HepG2 (cell line): ENCODE measurements around the gene MATK. TPM values are rescaled to one million over a fixed set of nuclear protein-coding genes. Genes with fewer than 3 reads are reported as not detected.

Source experiments
- ATAC-seq: fragments of 200-7000 bp; cut with Tn5 transposase; 3 replicates; pipeline ENCODE4 v1.9.1; 2020; ENCODE audit warnings: mild to moderate bottlenecking, moderate library complexity
- BruUV-seq: library from RNA; stranded (reverse); fragments of 400-500 nt; replicated peaks from 2 replicates; lab custom pipeline; 2021; lab: Mats Ljungman, UMichigan
- CTCF ChIA-PET: fragments of 300-600 bp; formaldehyde crosslinking; extraction: SDS; loops from one replicate; lab custom pipeline; 2021; ENCODE audit warnings: low total read pairs, inconsistent platforms, low intra/inter-chr PET ratio; lab: Yijun Ruan, JAX
- POLR2A ChIA-PET: fragments of 350-600 bp; sonication (Branson Sonifier 250); formaldehyde crosslinking; loops from one replicate; lab custom pipeline; 2020; ENCODE audit warnings: antibody characterized with exemption, inconsistent platforms; lab: Yijun Ruan, JAX
- DNase-seq: peaks from one replicate; pipeline ENCODE4 v3.0.0-alpha.2; 2015; ENCODE audit warnings: low spot score
- FAIRE-seq: peaks from 3 replicates; lab custom pipeline; 2011; peaks lifted over from hg19 to GRCh38; lab: Jason Lieb, UNC
- H2AFZ ChIP-seq: one replicate; pipeline ENCODE4 v1.6.1; 2011; ENCODE audit warnings: low read length, inconsistent platforms
- H3K27ac ChIP-seq: fragments of 300-600 bp; 3 replicates; pipeline ENCODE4 v1.8.0; 2011; ENCODE audit warnings: mixed run types, mild to moderate bottlenecking, mixed read lengths, low read length, inconsistent platforms; ENCODE audit not compliant: insufficient read depth; ENCODE audit errors: extremely low read length
- H3K27me3 ChIP-seq, 2 experiments: fragments of 200-600 bp in 1 of 2; 2 replicates in 1 of 2; 3 replicates in 1 of 2; pipeline versions ENCODE4 v1.6.0 to v1.8.0; 2011; ENCODE audit warnings: low read length in 2 of 2, mild to moderate bottlenecking in 2 of 2, moderate library complexity in 2 of 2, inconsistent platforms in 1 of 2; ENCODE audit not compliant: insufficient read depth in 2 of 2, control insufficient read depth in 1 of 2
- H3K36me3 ChIP-seq, 2 experiments: fragments of 200-600 bp in 1 of 2; replicated peaks in 1 of 2; 2 replicates in 1 of 2; 3 replicates in 1 of 2; pipeline versions ENCODE4 v1.5.1 to v1.8.0; 2011; ENCODE audit warnings: low read length in 2 of 2, inconsistent platforms in 1 of 2; ENCODE audit not compliant: insufficient read depth in 2 of 2, control insufficient read depth in 1 of 2
- H3K4me1 ChIP-seq: 2 replicates; pipeline ENCODE4 v1.5.1; 2012; ENCODE audit warnings: low read length, inconsistent platforms; ENCODE audit not compliant: insufficient read depth
- H3K4me2 ChIP-seq: 2 replicates; pipeline ENCODE4 v1.6.0; 2011; ENCODE audit warnings: low read depth, low read length, inconsistent platforms
- H3K4me3 ChIP-seq, 3 experiments: fragments of 200-600 bp in 1 of 3; sonication (generic), shearing (Covaris generic) in 1 of 3; replicated peaks in 1 of 3; 2 replicates each; pipeline ENCODE4 v1.5.1; 2011 to 2016; ENCODE audit warnings: low read length in 3 of 3, inconsistent platforms in 2 of 3, low read depth in 2 of 3, mild to moderate bottlenecking in 2 of 3, control low read depth in 1 of 3, mixed read lengths in 1 of 3; ENCODE audit not compliant: insufficient read depth in 1 of 3
- H3K79me2 ChIP-seq: one replicate; pipeline ENCODE4 v1.6.1; 2011; ENCODE audit warnings: low read length, inconsistent platforms; ENCODE audit not compliant: insufficient read depth
- H3K9ac ChIP-seq: 2 replicates; pipeline ENCODE4 v1.6.0; 2011; ENCODE audit warnings: mild to moderate bottlenecking, low read depth, low read length, inconsistent platforms; ENCODE audit not compliant: insufficient read depth
- H3K9me3 ChIP-seq: 2 replicates; pipeline ENCODE4 v1.5.1; 2012; ENCODE audit warnings: mild to moderate bottlenecking, low read length
- H4K20me1 ChIP-seq: 2 replicates; pipeline ENCODE4 v1.6.0; 2011; ENCODE audit warnings: inconsistent platforms, mild to moderate bottlenecking, low read length, moderate library complexity; ENCODE audit not compliant: insufficient read depth
- BRCA1 ChIP-seq: sonication (generic); formaldehyde crosslinking; IDR thresholded peaks from 2 replicates; pipeline ENCODE4 v1.4.0; 2020; ENCODE audit warnings: missing genetic modification reagents
- IKZF4 ChIP-seq: sonication (generic); formaldehyde crosslinking; IDR thresholded peaks from 2 replicates; pipeline ENCODE4 v1.5.1; 2020; ENCODE audit warnings: borderline replicate concordance, mild to moderate bottlenecking, low read depth, missing genetic modification reagents; ENCODE audit errors: not compliant biosample characterization
- POLR2AphosphoS5 ChIP-seq: IDR thresholded peaks from 2 replicates; pipeline ENCODE4 v1.6.1; 2012; ENCODE audit warnings: low read depth, low read length
- ZBTB7A ChIP-seq: sonication (generic); formaldehyde crosslinking; IDR thresholded peaks from 2 replicates; pipeline ENCODE4 v1.8.0; 2022; ENCODE audit warnings: mild to moderate bottlenecking, missing genetic modification reagents
- ZNF251 ChIP-seq: sonication (generic); formaldehyde crosslinking; IDR thresholded peaks from 2 replicates; pipeline ENCODE4 v1.9.0; 2021; ENCODE audit warnings: mild to moderate bottlenecking, missing genetic modification reagents
- WGBS: methylation state at CpG from one replicate; pipeline ENCODE4 v1.1.6; 2017; ENCODE audit warnings: low lambda C conversion rate; 5-methylcytosine and 5-hydroxymethylcytosine counted together
- in situ Hi-C: cut with HindIII; loops from 2 replicates; pipeline ENCODE4 v1.10.0; 2017; ENCODE audit warnings: low pct_unique_long_range_greater_than_20kb; ENCODE audit not compliant: extremely low pct_ligation_motif_present
- intact Hi-C: fragments of 100-400 bp; cut with micrococcal nuclease; formaldehyde crosslinking; loops from one replicate; pipeline ENCODE4 v1.10.0; 2022; ENCODE audit not compliant: unreplicated experiment
- polyA plus RNA-seq, 8 experiments: library from polyadenylated mRNA; depleted of rRNA in 3 of 8; stranded (reverse) in 7 of 8; unstranded in 1 of 8; fragments of >200 nt; fragmentation: Illumina TruSeq in 4 of 8; extraction: Trizol in 4 of 8; gene quantifications; 2 replicates each; pipeline versions ENCODE4 v1.2.1 to v1.2.3, GENCODE V29; 2011 to 2016; ENCODE audit warnings: low read depth in 4 of 8, missing spikeins in 1 of 8, mixed read lengths in 1 of 8; ENCODE audit not compliant: insufficient read depth in 1 of 8
- total RNA-seq, 5 experiments: library from RNA; depleted of rRNA; stranded (reverse); fragments of >200 nt; fragmentation: Illumina TruSeq; extraction: Trizol; gene quantifications; 2 replicates each; pipeline ENCODE4 v1.2.3, GENCODE V29; 2016; ENCODE audit warnings: low read depth in 1 of 5
- TF ChIP-seq, protein P1 (sequence below): sonication (generic); formaldehyde crosslinking; IDR thresholded peaks from 2 replicates; pipeline ENCODE4 v1.5.1; 2020; ENCODE audit warnings: missing genetic modification reagents, mild to moderate bottlenecking, borderline replicate concordance
- TF ChIP-seq, protein P2 (sequence below): IDR thresholded peaks from 2 replicates; pipeline ENCODE4 v1.6.1; 2016; ENCODE audit warnings: low read depth

MATK gene
- total and polyA plus RNA-seq, 2 of the 13 experiments (the other 11 are each of a cell fraction or from before 2014, with no cell fraction given) = 0.09 TPM; not detected in 1

DNA sequence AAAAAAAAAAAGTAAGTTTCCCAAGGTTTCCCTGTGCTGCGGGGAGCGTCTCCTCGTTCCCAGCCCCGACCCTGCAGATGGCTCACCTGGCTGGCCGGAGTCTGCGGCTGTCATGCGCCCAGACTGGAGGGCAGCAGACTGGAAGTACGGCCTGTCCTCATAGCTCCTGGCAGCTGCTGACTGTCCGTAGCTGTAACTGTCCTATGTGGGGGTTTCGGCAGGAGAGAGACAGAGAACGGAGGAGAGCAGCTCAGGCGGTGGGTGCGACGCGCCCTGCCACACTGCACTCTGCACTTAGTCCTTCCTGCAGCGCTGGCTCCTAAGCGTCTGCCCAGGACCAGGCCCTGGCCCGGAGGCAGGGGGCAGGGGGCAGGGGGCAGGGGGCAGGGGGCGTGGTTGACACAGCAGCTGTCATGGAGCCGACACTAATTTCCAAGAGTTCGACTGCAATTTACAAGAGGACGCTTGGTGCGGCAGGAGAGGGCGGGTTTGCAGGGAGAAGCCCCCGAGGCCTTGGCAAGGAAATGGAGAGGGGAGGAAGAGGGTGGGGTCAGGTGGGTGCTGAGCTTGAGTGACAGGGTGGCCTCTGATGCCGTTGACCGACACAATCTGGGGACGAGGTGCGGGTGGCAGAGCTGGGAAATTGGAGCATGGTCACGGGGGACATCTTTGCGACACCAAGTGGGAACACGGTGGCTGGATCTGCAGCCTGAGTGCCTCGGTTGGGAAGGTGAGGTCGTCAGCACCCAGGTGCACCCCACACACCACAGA lies 47.6 kb upstream of the MATK start:
- BruUV-seq = no TSS peak
- TF ChIP-seq IKZF4 = no peak
- TF ChIP-seq ZBTB7A = no peak
- TF ChIP-seq BRCA1 (CRISPR knock-in tag) = no peak
- no peak for TF ChIP-seq POLR2AphosphoS5
- TF ChIP-seq, protein P1, sequence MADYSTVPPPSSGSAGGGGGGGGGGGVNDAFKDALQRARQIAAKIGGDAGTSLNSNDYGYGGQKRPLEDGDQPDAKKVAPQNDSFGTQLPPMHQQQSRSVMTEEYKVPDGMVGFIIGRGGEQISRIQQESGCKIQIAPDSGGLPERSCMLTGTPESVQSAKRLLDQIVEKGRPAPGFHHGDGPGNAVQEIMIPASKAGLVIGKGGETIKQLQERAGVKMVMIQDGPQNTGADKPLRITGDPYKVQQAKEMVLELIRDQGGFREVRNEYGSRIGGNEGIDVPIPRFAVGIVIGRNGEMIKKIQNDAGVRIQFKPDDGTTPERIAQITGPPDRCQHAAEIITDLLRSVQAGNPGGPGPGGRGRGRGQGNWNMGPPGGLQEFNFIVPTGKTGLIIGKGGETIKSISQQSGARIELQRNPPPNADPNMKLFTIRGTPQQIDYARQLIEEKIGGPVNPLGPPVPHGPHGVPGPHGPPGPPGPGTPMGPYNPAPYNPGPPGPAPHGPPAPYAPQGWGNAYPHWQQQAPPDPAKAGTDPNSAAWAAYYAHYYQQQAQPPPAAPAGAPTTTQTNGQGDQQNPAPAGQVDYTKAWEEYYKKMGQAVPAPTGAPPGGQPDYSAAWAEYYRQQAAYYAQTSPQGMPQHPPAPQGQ (CRISPR knock-in tag) = no peak
- TF ChIP-seq, protein P2, sequence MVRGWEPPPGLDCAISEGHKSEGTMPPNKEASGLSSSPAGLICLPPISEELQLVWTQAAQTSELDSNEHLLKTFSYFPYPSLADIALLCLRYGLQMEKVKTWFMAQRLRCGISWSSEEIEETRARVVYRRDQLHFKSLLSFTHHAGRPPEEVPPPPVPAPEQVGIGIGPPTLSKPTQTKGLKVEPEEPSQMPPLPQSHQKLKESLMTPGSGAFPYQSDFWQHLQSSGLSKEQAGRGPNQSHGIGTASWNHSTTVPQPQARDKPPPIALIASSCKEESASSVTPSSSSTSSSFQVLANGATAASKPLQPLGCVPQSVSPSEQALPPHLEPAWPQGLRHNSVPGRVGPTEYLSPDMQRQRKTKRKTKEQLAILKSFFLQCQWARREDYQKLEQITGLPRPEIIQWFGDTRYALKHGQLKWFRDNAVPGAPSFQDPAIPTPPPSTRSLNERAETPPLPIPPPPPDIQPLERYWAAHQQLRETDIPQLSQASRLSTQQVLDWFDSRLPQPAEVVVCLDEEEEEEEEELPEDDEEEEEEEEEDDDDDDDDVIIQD (CRISPR knock-in tag) = no peak
- no peak for TF ChIP-seq ZNF251 (CRISPR knock-in tag)
- intact Hi-C loops (no loop called here), in situ Hi-C loops (no loop called here)
- Histone ChIP-seq H3K9ac (no peak overlapping the region), H2AFZ (no peak overlapping the region), H3K27me3 (peaks cover 3 to 20% of the 10 kb centered on the region in 2 experiments; a peak in 4 of 5 replicates), H3K9me3 (0 out of 2 replicates have a peak, but pooled peaks cover 7% of the 10 kb centered on the region), H3K36me3 (no peaks in the 10 kb centered on the region), H3K4me3 (no peak overlapping the region), H3K4me1 (no peaks in the 10 kb centered on the region), H3K27ac (no peak overlapping the region), H3K79me2 (no peaks in the 10 kb centered on the region), H4K20me1 (no peaks in the 10 kb centered on the region), H3K4me2 (no peak overlapping the region)
- no peak for DNase-seq
- WGBS = 50% methylated on average over 23 of the region's 34 CpGs
- no peak for FAIRE-seq
- no peak; the same call in 2 of the 3 replicates for ATAC-seq
- POLR2A ChIA-PET = no interaction called here
- CTCF ChIA-PET = no interaction called here
